ENCODE results near the gene ATG5.
"Not testable (repeated sequence)": the region's sequence is repeated elsewhere in the genome, so short reads cannot be mapped to it uniquely, and the experiment has no call there.

ATG5 gene

GRCh38 chr6:106309766-106310373 is 15.7 kb downstream of the ATG5 start:
- no peak for DNase-seq

GRCh38 chr6:106308985-106309384 is 16.6 kb downstream of the ATG5 start:
- DNase-seq, result no peak

DNA sequence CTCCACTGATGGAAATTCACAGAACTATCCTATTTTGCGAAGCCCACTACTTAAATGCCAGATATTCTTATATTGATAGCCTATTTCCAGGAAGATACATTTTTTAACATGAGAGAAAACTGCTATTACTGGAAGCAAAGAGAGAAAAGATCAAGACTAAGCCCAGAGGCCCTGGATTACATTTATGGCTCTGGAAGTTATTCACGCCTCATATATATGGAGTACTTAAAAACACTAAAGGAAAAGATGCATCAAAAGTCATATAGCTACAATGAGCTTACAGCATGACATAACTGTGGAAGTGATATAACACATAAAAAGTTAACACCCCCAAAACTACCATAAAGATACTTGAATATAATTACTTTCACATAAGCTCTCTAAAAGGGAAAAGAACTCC is 19.8 kb downstream of the ATG5 start:
- no peak for DNase-seq

- no peak for DNase-seq
Observed at GRCh38 chr6:106300944-106301343, 24.6 kb downstream of the ATG5 start.

DNA sequence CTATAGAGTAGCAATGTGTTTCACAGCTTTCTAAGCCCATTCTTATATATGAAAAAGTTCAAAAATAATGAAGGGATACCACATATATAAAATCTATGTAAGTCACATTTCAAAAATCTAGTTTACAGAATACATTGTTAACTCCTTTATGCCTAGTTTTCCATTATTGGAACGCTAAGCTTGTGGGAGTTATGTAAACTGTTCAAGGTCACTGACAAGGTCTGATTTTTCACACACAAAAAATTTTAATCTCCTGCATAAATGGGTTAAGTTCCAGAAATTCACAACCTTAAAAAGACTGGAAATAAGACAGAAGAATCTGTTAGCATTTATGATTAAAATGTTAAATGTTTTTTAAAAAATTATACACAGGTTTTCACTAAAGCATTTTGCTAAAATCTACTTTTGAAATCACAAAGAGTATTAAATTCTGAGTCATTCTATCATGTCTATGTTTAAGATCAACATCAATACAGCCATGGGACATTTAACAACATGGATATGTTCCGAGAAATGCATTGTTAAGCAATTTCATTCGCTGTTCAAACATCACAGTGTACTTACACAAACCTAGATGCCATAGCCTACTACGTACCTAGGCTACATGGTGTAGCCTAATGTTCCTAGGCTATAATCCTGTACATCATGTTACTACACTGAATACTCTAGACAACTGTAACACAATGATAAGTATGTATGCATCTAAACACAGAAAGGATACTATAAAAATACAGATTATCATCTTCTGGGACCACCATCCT is 25.4 kb downstream of the ATG5 start:
- DNase-seq, result no peak

GRCh38 chr6:106293116-106293515 is 32.4 kb downstream of the ATG5 start:
- no peak for DNase-seq

GRCh38 chr6:106290954-106291353 is 34.6 kb downstream of the ATG5 start:
- DNase-seq, result no peak

- no peak for DNase-seq
Observed at GRCh38 chr6:106290032-106290431, 35.5 kb downstream of the ATG5 start.

DNA sequence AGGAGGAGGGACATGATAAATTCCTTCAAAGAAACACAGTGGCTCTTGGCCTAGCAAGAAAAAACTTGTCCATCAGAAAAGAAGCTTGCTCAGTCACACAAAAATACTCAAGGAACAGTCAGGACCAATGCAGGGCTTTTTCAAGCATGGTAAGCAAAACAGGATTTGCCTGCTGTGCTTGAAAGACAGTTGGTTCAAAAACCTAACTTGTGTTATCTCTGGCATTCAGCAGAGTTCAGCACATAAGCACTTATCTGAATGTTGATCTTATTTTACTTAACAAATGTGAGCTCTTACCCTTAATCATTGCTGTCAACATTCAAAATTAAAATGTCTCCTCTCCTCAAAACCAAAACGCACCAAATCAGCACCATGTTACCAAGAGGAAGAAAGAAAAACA is 38.3 kb downstream of the ATG5 start:
- DNase-seq, result no peak

DNA sequence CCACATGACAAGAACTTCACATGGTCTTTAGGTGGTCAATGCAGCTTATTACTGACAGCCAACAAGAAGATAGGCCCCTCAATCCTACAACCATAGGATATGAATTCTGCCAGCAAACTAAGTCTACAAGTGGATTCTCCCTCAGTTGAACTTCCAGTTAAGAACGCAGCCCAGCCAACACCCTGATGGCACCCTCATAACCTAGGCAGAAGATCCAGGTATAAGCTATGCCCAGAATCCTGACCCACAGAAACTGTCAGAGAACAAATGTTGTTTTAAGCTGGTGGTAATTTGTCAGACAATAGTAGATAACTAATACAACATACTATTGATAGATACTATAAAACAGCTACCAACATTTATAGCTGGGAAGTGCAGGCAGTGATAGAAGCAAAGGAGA is 38.8 kb downstream of the ATG5 start:
- DNase-seq, result no peak

- DNase-seq, result no peak
Observed at GRCh38 chr6:106283481-106283880, 42.1 kb downstream of the ATG5 start.

- no peak for DNase-seq
Observed at GRCh38 chr6:106281661-106282060, 43.9 kb downstream of the ATG5 start.

- no peak for DNase-seq
Observed at GRCh38 chr6:106281088-106281487, 44.5 kb downstream of the ATG5 start.

- DNase-seq, result no peak
Observed at GRCh38 chr6:106279179-106279578, 46.4 kb downstream of the ATG5 start.

DNA sequence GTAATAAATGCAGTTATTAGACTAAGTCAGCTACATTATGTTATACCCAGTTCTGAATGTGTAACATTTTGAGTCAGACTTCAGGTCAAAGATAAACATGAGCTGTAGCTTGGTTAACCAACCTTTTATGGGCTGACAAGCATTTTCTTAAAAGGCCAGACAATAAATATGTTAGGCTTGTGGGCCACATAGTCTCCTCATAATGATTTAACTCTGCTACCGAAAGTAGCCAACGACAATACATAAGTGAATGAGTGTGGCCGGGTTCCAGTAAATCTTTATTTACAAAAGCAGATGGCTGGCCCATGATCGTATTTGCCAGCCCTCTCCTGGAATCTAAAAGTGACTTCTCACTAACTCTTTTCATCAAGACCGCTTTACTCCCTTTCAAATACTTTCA is 49.9 kb downstream of the ATG5 start:
- peak; percentile 2 for DNase-seq

- no peak for DNase-seq
Observed at GRCh38 chr6:106273087-106273486, 52.5 kb downstream of the ATG5 start.

- no peak for DNase-seq
Observed at GRCh38 chr6:106272287-106272686, 53.3 kb downstream of the ATG5 start.

DNA sequence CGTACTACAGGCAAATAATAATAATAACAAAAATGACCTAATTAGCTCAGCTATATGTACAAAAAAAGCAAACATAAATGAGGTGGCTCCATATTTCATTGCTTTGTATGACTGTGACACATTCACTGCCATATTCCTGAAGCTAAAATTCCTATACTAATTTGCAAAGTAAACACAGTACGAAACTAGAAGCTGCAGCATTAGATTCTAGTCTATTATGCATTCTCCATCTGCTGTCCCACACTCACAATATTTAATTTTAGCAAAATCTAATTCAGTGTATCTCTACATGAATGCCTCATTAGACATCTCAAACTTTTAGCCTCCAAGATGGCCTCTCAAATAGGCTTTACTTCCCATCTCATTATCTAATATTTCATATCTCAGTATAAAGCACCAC is 55.1 kb downstream of the ATG5 start:
- no peak for DNase-seq

- not testable (repeated sequence) for DNase-seq
Observed at GRCh38 chr6:106269268-106269919, 56.2 kb downstream of the ATG5 start.

DNA sequence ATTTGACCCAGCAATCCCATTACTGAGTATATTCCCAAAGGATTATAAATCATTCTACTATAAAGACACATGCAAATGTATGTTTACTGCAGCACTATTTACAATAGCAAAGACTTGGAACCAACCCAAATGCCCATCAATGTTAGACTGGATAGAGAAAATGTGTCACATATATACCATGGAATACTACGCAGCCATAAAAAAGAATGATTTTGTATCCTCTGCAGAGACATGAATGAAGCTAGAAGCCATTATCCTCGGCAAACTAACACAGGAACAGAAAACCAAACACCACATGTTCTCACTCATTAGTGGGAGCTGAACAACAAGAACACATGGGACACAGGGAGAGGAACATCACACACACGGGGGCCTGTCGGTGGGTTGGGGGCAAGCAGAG is 57.1 kb downstream of the ATG5 start:
- not testable (repeated sequence) for DNase-seq

DNA sequence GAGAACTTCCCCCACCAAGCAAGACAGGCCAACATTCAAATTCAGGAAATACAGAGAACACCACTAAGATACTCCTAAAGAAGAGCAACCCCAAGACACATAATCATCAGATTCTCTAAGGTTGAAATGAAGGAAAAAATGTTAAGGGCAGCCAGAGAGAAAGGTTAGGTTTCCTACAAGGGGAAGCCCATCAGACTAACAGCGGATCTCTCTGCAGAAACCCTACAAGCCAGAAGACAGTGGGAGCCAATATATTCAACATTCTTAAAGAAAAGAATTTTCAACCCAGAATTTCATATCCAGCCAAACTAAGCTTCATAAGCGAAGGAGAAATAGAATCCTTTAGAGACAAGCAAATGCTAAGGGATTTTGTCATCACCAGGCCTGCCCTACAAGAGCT is 61.1 kb downstream of the ATG5 start:
- DNase-seq, result not testable (repeated sequence)

GRCh38 chr6:106259748-106260147 is 65.8 kb downstream of the ATG5 start:
- not testable (repeated sequence) for DNase-seq

GRCh38 chr6:106258726-106259125 is 66.8 kb downstream of the ATG5 start:
- no peak for DNase-seq

DNA sequence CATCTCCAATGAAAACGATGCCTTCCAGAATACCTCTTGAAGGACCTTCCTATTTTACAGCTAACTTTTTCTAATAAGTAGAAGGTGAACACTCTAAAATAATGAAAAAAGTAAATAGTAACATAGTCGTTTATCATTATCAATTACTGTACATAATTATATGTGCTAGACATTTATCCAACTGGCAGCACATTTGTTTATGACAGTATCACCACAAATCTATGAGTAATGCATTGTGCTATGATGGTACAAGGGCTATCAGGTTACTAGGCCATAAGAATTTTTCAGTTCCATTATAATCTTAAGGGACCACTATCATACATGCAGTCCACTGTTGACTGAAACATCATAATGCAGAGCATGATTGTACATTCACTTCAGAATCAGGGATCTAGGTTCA is 68.4 kb downstream of the ATG5 start:
- DNase-seq, result no peak

Measured in NCI-H446 treated with DMSO at 0.1 percent for 48 hours (cell line).